Lower lobe of right lung (tissue), 2 donors: Measurements from ENCODE around the gene ATXN7L1. TPM values are rescaled to one million over a fixed set of nuclear protein-coding genes. Genes with fewer than 3 reads are reported as not detected.

Source experiments
- ATAC-seq, 2 donors: fragments of 200-7000 bp; cut with Tn5 transposase; one replicate each; pipeline ENCODE4 v1.9.1; 2020 to 2022; ENCODE audit warnings: mild to moderate bottlenecking in 2 of 2, moderate library complexity in 2 of 2
- DNase-seq: peaks from one replicate; pipeline ENCODE4 v3.0.0-alpha.2; 2020
- H3K27ac ChIP-seq: fragments of 200-600 bp; one replicate; pipeline ENCODE4 v1.8.0; 2022
- H3K27me3 ChIP-seq: fragments of 200-600 bp; one replicate; pipeline ENCODE4 v1.8.0; 2022; ENCODE audit warnings: low read depth
- H3K36me3 ChIP-seq: fragments of 200-600 bp; one replicate; pipeline ENCODE4 v1.8.0; 2022; ENCODE audit warnings: mild to moderate bottlenecking
- H3K4me1 ChIP-seq: fragments of 200-600 bp; one replicate; pipeline ENCODE4 v1.8.0; 2022
- H3K4me3 ChIP-seq: fragments of 200-600 bp; one replicate; pipeline ENCODE4 v1.8.0; 2022; ENCODE audit warnings: mild to moderate bottlenecking
- H3K9me3 ChIP-seq: fragments of 200-600 bp; one replicate; pipeline ENCODE4 v1.8.0; 2022
- intact Hi-C: fragments of 100-400 bp; cut with DNase I; formaldehyde crosslinking; loops from one replicate; pipeline ENCODE4 v1.11.0; 2022
- total RNA-seq: library from RNA; stranded (reverse); fragmentation: NEBNext Ultra II Directional; extraction: Animal tissue kit (Norgen Biotek cat#: 25700); gene quantifications from one replicate; pipeline ENCODE4 v1.2.1, GENCODE V29; 2021
- TF ChIP-seq, protein P1 (sequence below): fragments of 200-600 bp; IDR thresholded peaks from one replicate; pipeline ENCODE4 v1.8.0; 2022; ENCODE audit warnings: antibody characterized with exemption, mild to moderate bottlenecking
- donor health status: DM: no; HTN: yes; CAD: no; lungs with severe emphysema.

The ATXN7L1 gene
- total RNA-seq, 1 donor from 2014 or later: 17.7 TPM

DNA sequence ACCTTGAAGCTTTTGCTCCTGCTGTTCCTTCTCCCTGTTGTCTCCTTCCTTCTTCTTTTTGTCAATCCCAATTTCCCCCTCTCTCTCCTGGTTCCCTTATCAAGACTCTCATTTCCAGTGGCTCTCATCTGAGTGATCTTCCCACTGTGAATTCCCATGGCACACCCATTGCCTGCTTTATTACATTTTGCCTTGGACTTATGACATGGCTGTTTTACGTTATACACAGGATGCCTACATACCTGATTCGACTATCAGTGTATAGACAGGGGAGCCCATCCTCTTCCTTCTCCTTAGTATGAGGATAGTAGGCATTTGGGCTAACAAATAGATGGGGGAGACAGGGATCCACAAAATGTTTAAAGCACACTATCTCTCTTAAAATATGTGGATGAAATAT is 255.2 kb downstream of the ATXN7L1 start:
- no peak for ATAC-seq

DNA sequence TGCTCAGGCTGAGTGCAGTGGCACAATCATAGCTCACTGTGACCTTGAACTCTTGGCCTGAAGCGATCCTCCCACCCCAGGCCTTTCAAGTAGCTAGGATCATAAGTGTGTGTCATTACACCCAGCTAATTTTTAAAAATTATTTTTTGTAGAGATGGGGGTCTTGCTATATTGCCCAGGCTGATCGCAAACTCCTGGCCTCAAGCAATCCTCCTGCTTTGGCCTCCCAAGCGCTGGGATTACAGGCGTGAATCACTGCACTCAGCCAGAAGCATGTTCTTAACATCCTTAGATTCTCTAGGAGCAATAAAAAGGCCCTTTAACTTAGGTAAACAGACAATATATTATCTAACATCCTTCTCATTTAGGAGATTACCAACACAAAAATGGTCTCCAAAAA is 256.8 kb downstream of the ATXN7L1 start:
- TF ChIP-seq, protein P1, sequence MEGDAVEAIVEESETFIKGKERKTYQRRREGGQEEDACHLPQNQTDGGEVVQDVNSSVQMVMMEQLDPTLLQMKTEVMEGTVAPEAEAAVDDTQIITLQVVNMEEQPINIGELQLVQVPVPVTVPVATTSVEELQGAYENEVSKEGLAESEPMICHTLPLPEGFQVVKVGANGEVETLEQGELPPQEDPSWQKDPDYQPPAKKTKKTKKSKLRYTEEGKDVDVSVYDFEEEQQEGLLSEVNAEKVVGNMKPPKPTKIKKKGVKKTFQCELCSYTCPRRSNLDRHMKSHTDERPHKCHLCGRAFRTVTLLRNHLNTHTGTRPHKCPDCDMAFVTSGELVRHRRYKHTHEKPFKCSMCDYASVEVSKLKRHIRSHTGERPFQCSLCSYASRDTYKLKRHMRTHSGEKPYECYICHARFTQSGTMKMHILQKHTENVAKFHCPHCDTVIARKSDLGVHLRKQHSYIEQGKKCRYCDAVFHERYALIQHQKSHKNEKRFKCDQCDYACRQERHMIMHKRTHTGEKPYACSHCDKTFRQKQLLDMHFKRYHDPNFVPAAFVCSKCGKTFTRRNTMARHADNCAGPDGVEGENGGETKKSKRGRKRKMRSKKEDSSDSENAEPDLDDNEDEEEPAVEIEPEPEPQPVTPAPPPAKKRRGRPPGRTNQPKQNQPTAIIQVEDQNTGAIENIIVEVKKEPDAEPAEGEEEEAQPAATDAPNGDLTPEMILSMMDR: no peak
- Histone ChIP-seq H3K9me3 (no peaks in the 10 kb centered on the region), H3K36me3 (peaks cover 77% of the 10 kb centered on the region), H3K27me3 (no peaks in the 10 kb centered on the region), H3K4me1 (no peaks in the 10 kb centered on the region), H3K27ac (no peak overlapping the region), H3K4me3 (no peak overlapping the region)
- DNase-seq (no peak), ATAC-seq (no peak)
- intact Hi-C loops: no loop called here

More for the DNA sequence above, 255.2 kb downstream of the ATXN7L1 start:
- TF ChIP-seq, protein P1: no peak
- Histone ChIP-seq H3K36me3 (peaks cover 71% of the 10 kb centered on the region), H3K9me3 (peaks cover 1% of the 10 kb centered on the region), H3K4me1 (no peaks in the 10 kb centered on the region), H3K27ac (no peak overlapping the region), H3K27me3 (no peaks in the 10 kb centered on the region), H3K4me3 (no peak overlapping the region)
- no peak for DNase-seq
- intact Hi-C loops: no loop called here

DNA sequence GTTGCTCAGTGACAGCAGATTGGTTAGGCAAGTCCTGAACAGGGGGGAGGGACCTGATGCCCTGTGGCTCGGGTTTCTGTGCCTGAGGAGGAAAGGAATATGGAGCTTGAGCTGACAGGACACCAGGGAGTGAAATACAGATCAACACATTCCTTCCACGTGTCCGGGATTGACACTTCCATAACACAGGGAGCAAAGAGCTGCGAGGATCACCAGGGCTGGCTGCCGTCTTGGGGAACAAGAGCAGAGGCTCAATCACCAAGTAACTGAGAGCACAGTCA is 258.4 kb downstream of the ATXN7L1 start:
- Histone ChIP-seq H3K4me3 (no peak overlapping the region), H3K36me3 (peaks cover 81% of the 10 kb centered on the region), H3K27me3 (no peaks in the 10 kb centered on the region), H3K4me1 (no peaks in the 10 kb centered on the region), H3K9me3 (no peaks in the 10 kb centered on the region), H3K27ac (no peak overlapping the region)
- DNase-seq (no peak), ATAC-seq (no peak)
- TF ChIP-seq, protein P1: no peak
- intact Hi-C loops: no loop called here

DNA sequence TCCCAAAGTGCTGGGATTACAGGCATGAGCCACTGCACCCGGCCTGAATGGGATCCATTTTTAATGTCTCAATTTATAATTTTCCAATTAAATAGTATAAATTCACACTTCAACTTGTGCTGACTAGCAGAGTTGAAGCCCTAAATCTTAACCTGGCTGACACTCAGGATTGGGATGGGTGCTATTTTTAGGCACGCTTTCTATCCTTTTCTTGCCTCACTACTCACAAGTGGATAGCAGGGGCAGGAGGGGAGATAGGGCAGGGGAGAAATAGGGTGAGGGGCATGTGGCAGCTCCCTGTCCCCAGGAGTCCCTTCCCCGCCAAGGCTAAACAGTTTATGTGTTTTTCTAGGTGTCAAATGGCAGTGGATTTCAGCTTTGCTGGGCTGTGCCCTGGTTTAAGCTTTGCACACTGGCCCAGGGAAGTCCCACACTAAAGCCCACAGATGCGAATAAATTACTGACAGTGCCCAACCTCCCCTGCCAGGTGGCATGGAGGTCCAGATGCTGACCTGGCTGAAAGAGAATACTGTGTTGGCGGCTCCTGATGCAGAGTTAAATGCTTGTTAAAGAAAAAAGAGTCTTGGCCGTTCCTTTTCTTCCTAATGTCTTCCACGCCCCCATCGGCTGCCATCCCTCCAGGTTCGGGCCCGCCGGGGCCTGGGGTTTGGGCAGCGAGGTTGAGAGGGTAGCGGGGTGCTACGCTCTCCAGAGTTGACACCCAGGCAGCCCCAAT is 259.0 kb downstream of the ATXN7L1 start:
- H3K4me1 ChIP-seq: no peaks in the 10 kb centered on the region
- DNase-seq: no peak
- no peak overlapping the region for H3K4me3 ChIP-seq
- H3K9me3 ChIP-seq: no peaks in the 10 kb centered on the region
- no peaks in the 10 kb centered on the region for H3K27me3 ChIP-seq
- ATAC-seq: no peak
- intact Hi-C loops: no loop called here
- H3K27ac ChIP-seq: no peak overlapping the region
- TF ChIP-seq, protein P1: no peak
- H3K36me3 ChIP-seq: peaks cover 81% of the 10 kb centered on the region

DNA sequence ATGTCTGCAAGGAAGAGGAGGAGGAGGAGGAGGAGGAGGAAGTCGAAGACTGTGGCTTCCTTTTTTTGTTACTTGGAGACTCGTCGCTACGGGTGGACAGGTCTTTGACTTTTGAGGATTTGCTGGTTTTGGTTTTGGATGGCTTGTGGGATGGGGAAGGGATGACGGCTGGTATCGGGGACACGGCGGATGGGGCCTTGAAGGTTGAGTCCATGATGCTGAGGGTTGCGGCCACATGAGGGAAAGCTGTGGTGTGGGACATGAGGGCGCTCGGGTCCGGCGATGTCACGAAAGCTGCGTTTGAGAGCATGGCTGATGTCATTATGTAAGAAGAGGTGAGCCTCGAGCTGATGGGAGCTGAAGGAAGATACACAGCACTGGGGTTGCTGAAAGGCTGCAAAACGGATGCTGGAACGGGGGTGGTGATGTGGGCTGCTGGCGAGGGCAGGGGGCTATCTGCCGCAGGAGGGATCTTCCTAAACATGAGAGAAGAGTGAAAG is 262.0 kb downstream of the ATXN7L1 start:
- intact Hi-C loops: no loop called here
- H3K27ac ChIP-seq: no peak overlapping the region
- H3K4me1 ChIP-seq: no peaks in the 10 kb centered on the region
- H3K27me3 ChIP-seq: no peaks in the 10 kb centered on the region
- no peaks in the 10 kb centered on the region for H3K9me3 ChIP-seq
- peaks cover 66% of the 10 kb centered on the region for H3K36me3 ChIP-seq
- DNase-seq: no peak
- no peak overlapping the region for H3K4me3 ChIP-seq
- TF ChIP-seq, protein P1: no peak
- ATAC-seq: no peak
